Esophagus (tissue), 2 donors: ENCODE data around the gene PLXNC1. TPM values are rescaled to one million over a fixed set of nuclear protein-coding genes. Genes with fewer than 3 reads are reported as not detected.

Source experiments
- H3K27ac ChIP-seq, 2 donors: one replicate each; pipeline ENCODE4 v1.5.1; 2013; ENCODE audit warnings: low read depth in 2 of 2, mild to moderate bottlenecking in 2 of 2, inconsistent platforms in 1 of 2, low read length in 1 of 2, moderate library complexity in 1 of 2
- H3K27me3 ChIP-seq, 2 donors: one replicate each; pipeline ENCODE4 v1.6.1; 2013; ENCODE audit warnings: low read length in 2 of 2, control low read depth in 1 of 2, mild to moderate bottlenecking in 1 of 2; ENCODE audit not compliant: insufficient read depth in 2 of 2, control insufficient read depth in 1 of 2
- H3K36me3 ChIP-seq, 2 donors: one replicate each; pipeline ENCODE4 v1.6.1; 2013; ENCODE audit warnings: low read length in 1 of 2; ENCODE audit not compliant: control insufficient read depth in 2 of 2, insufficient read depth in 2 of 2
- H3K4me1 ChIP-seq, 2 donors: one replicate each; pipeline ENCODE4 v1.6.1; 2013; ENCODE audit warnings: low read length in 1 of 2; ENCODE audit not compliant: control insufficient read depth in 2 of 2, insufficient read depth in 2 of 2
- H3K4me3 ChIP-seq, 2 donors: one replicate each; pipeline ENCODE4 v1.5.1; 2013; ENCODE audit warnings: low read length in 2 of 2, mild to moderate bottlenecking in 2 of 2, low read depth in 1 of 2, moderate library complexity in 1 of 2
- H3K9me3 ChIP-seq, 2 donors: one replicate each; pipeline ENCODE4 v1.6.1; 2013; ENCODE audit warnings: mild to moderate bottlenecking in 2 of 2, low read depth in 1 of 2, low read length in 1 of 2, moderate library complexity in 1 of 2; ENCODE audit not compliant: control insufficient read depth in 2 of 2, insufficient read depth in 1 of 2
- WGBS, 2 donors: extraction: QIAGEN DNeasy Blood & Tissue Kit; methylation state at CpG; one replicate each; pipeline ENCODE4 v1.1.7; 2013; 5-methylcytosine and 5-hydroxymethylcytosine counted together
- polyA plus RNA-seq, 2 donors: library from polyadenylated mRNA; stranded (reverse); fragments of 200-250 nt; gene quantifications; one replicate each; pipeline ENCODE4 v1.2.3, GENCODE V29; 2013
- donor health status: healthy with polysubstance abuse.
- donor health status: Bipolar disorder and iron deficiency.

Gene PLXNC1
- polyA plus RNA-seq, 2 donors = 0.24 to 0.41 TPM

- H3K4me1 ChIP-seq = no peaks in the 10 kb centered on the region
- H3K27me3 ChIP-seq = no peaks in the 10 kb centered on the region
- no peaks in the 10 kb centered on the region for H3K9me3 ChIP-seq
- H3K4me3 ChIP-seq = no peak overlapping the region
- H3K36me3 ChIP-seq = no peaks in the 10 kb centered on the region
- 73 to 80% methylated on average over 20 of the region's 20 CpGs for WGBS, 2 donors
- no peak overlapping the region for H3K27ac ChIP-seq
Observed at GRCh38 chr12:94263905-94264561, 115.7 kb downstream of the PLXNC1 start.

- Histone ChIP-seq H3K27me3 (no peaks in the 10 kb centered on the region), H3K4me1 (no peaks in the 10 kb centered on the region), H3K4me3 (no peak overlapping the region), H3K27ac (no peak overlapping the region), H3K36me3 (no peaks in the 10 kb centered on the region), H3K9me3 (no peaks in the 10 kb centered on the region)
- WGBS, 2 donors = 88 to 89% methylated on average over 19 of the region's 19 CpGs
Observed at GRCh38 chr12:94264736-94265485, 116.5 kb downstream of the PLXNC1 start.

GRCh38 chr12:94265539-94265938 is 117.2 kb downstream of the PLXNC1 start:
- Histone ChIP-seq H3K27me3 (no peaks in the 10 kb centered on the region), H3K4me1 (no peaks in the 10 kb centered on the region), H3K9me3 (no peaks in the 10 kb centered on the region), H3K27ac (no peak overlapping the region), H3K4me3 (no peak overlapping the region), H3K36me3 (no peaks in the 10 kb centered on the region)
- 77 to 78% methylated on average over 7 of the region's 7 CpGs for whole genome bisulfite sequencing, 2 donors

- WGBS, 2 donors = 81 to 86% methylated on average over 14 of the region's 14 CpGs
- H3K36me3 ChIP-seq = no peaks in the 10 kb centered on the region
- H3K9me3 ChIP-seq = no peaks in the 10 kb centered on the region
- no peak overlapping the region for H3K4me3 ChIP-seq
- H3K27ac ChIP-seq = no peak overlapping the region
- no peaks in the 10 kb centered on the region for H3K4me1 ChIP-seq
- no peaks in the 10 kb centered on the region for H3K27me3 ChIP-seq
Observed at GRCh38 chr12:94265966-94266745, 117.8 kb downstream of the PLXNC1 start.

- Histone ChIP-seq H3K27me3 (no peaks in the 10 kb centered on the region), H3K36me3 (no peaks in the 10 kb centered on the region), H3K27ac (peak overlapping the region in 1 of 2 donors; percentile 54), H3K4me1 (no peaks in the 10 kb centered on the region), H3K4me3 (no peak overlapping the region), H3K9me3 (no peaks in the 10 kb centered on the region)
- 34 to 47% methylated on average over 11 of the region's 11 CpGs for WGBS, 2 donors
Observed at GRCh38 chr12:94266796-94267536, 118.6 kb downstream of the PLXNC1 start.

GRCh38 chr12:94267537-94267872 is 119.1 kb downstream of the PLXNC1 start:
- WGBS, 2 donors = 39 to 53% methylated on average over 3 of the region's 3 CpGs
- H3K4me1 ChIP-seq = no peaks in the 10 kb centered on the region
- H3K36me3 ChIP-seq = no peaks in the 10 kb centered on the region
- peak overlapping the region; percentile 1 to 54 for H3K27ac ChIP-seq
- no peaks in the 10 kb centered on the region for H3K27me3 ChIP-seq
- H3K4me3 ChIP-seq = no peak overlapping the region
- no peaks in the 10 kb centered on the region for H3K9me3 ChIP-seq

- Histone ChIP-seq H3K4me3 (no peak overlapping the region), H3K4me1 (no peaks in the 10 kb centered on the region), H3K36me3 (no peaks in the 10 kb centered on the region), H3K27ac (peak overlapping the region; percentile 1 to 47), H3K27me3 (no peaks in the 10 kb centered on the region), H3K9me3 (no peaks in the 10 kb centered on the region)
- WGBS, 2 donors = 84 to 89% methylated on average over 5 of the region's 5 CpGs
Observed at GRCh38 chr12:94267921-94268471, 119.6 kb downstream of the PLXNC1 start.

GRCh38 chr12:94269316-94269999 is 121.1 kb downstream of the PLXNC1 start:
- Histone ChIP-seq H3K4me1 (no peaks in the 10 kb centered on the region), H3K27ac (no peak overlapping the region), H3K36me3 (no peaks in the 10 kb centered on the region), H3K9me3 (no peaks in the 10 kb centered on the region), H3K4me3 (no peak overlapping the region), H3K27me3 (no peaks in the 10 kb centered on the region)
- 71 to 75% methylated on average over 4 of the region's 4 CpGs for WGBS, 2 donors
